ENCODE measurements around the gene S100A12. TPM values are rescaled to one million over a fixed set of nuclear protein-coding genes. Genes with fewer than 3 reads are reported as not detected.

S100A12 gene
- total RNA-seq, 1 donor from 2014 or later, result 4.1 TPM

- intact Hi-C loops (cut with DNase I), result no loop called here
- no peak for DNase-seq (ENCODE audit: low spot score)
Measured at GRCh38 chr1:153343811-153344717, 31.4 kb downstream of the S100A12 start.

- no peak for DNase-seq (ENCODE audit: low spot score)
- intact Hi-C loops (cut with DNase I), result no loop called here
Measured at GRCh38 chr1:153343040-153343681, 32.3 kb downstream of the S100A12 start.

DNA sequence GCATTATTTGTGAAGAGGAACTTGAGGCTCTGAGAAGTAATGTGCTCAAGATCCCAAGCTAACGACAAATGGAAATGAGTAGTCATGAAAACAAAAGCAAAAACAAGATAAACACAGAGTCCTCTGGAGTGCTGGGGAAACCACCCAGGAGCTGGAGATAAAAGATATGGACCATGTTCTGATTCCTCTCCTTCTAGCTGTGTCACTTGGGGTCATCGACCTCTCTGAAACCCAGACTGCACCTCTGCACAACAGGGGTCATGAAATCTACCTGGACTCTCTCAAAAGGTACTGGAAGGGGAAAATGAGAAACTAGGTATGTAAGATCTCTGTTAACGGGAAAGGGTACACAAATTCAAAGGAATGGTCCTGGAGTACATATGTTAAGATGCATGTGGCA is 33.2 kb downstream of the S100A12 start:
- intact Hi-C loops (cut with DNase I), result no loop called here
- DNase-seq (ENCODE audit: low spot score), result no peak

- intact Hi-C loops (cut with DNase I), result no loop called here
- DNase-seq (ENCODE audit: low spot score), result no peak
Measured at GRCh38 chr1:153341431-153341934, 33.9 kb downstream of the S100A12 start.

DNA sequence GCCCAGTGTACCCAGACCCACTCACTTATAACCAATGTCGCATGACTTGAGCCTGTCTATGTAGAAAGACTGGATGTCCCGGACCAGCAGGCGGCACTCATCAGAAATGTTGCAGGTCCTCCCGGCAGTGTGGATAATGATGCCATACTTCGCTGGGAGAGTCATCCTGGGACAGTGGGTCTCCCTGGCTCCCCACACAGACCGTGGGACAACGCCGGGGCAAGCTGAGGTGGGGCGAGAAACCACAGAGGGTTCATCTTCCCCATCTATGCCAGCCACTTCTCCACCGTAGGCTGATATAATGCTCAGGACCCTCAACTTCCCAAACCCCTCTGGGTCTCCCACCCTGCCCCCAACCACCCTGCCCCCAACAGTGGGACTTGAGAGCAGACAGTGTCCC is 35.1 kb downstream of the S100A12 start:
- no peak for DNase-seq (ENCODE audit: low spot score)
- intact Hi-C loops (cut with DNase I), result no loop called here

- intact Hi-C loops (cut with DNase I), result no loop called here
- DNase-seq (ENCODE audit: low spot score), result no peak
Measured at GRCh38 chr1:153339802-153340201, 35.6 kb downstream of the S100A12 start.

- no peak for DNase-seq (ENCODE audit: low spot score)
- intact Hi-C loops (cut with DNase I), result no loop called here
Measured at GRCh38 chr1:153337980-153338853, 37.2 kb downstream of the S100A12 start.

DNA sequence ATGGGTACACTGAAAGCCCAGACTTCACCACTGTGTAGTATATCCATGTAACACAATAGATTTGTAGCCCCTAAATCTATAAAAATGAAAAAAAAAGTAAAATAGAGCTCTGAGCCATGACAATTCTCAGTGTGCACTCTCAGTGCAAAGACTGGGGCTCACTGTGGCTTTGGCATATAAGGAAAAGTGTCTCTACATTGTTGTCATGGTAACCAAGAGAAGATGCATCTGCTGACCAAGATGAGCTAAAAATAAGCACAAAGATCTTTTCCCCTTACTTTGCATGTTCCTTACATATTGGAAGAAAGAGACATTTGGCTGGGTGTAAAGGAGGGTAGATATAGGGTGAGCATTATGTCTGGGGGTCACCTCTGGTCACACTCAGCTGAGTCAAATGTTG is 38.8 kb downstream of the S100A12 start:
- intact Hi-C loops (cut with DNase I), result no loop called here
- no peak for DNase-seq (ENCODE audit: low spot score)

GRCh38 chr1:153333902-153334301 is 41.5 kb downstream of the S100A12 start:
- intact Hi-C loops (cut with DNase I), result no loop called here
- DNase-seq (ENCODE audit: low spot score), result no peak

DNA sequence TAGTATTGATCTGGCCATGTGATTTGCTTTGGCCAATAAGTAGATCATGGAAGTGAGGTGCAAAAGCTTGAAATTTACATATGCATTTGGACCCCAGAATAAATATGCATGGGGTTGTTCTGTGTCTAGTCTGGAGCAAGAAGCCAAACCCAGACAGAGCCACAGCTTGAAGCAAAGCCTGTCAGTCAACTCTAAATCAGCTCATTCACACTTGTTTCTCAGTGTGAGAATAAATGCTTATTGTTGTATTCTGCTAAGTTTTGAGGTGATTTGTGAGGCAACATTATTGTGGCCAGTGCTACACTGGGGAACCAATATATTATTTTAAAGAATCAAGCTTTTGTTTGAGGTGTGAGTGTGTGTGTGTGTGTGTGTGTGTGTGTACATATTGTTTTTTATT is 50.5 kb downstream of the S100A12 start:
- DNase-seq (ENCODE audit: low spot score), result no peak
- intact Hi-C loops (cut with DNase I), result no loop called here

Other genes with a start within 250 kb of the S100A12 start
- not detected for gene SPRR2G, start 224.7 kb downstream of the S100A12 start, total RNA-seq
- not detected for gene LELP1, start 172.2 kb downstream of the S100A12 start, total RNA-seq
- gene PRR9, start 158.0 kb downstream of the S100A12 start, total RNA-seq, result not detected
- gene LORICRIN, start 115.9 kb downstream of the S100A12 start, total RNA-seq, result not detected
- gene PGLYRP3, start 62.7 kb downstream of the S100A12 start, total RNA-seq, result not detected
- gene PGLYRP4, start 26.8 kb downstream of the S100A12 start, total RNA-seq, result not detected
- 91.9 TPM for gene S100A9, start 17.8 kb downstream of the S100A12 start, total RNA-seq
- 71.3 TPM for gene S100A8, start 15.5 kb upstream of the S100A12 start, total RNA-seq
- not detected for gene S100A7A, start 40.9 kb upstream of the S100A12 start, total RNA-seq
- gene S100A7, start 85.0 kb upstream of the S100A12 start, total RNA-seq, result not detected
- gene S100A6, start 160.4 kb upstream of the S100A12 start, total RNA-seq, result 418 TPM
- not detected for gene S100A5, start 165.3 kb upstream of the S100A12 start, total RNA-seq
- 107 TPM for gene S100A4, start 170.2 kb upstream of the S100A12 start, total RNA-seq
- gene S100A3, start 173.6 kb upstream of the S100A12 start, total RNA-seq, result 1.3 TPM
- 5.0 TPM for gene S100A2, start 190.2 kb upstream of the S100A12 start, total RNA-seq
- gene S100A16, start 237.5 kb upstream of the S100A12 start, total RNA-seq, result 39.8 TPM
- gene S100A14, start 240.7 kb upstream of the S100A12 start, total RNA-seq, result 3.4 TPM

Measured in cardiac septum (tissue), 1 donor.